Body of pancreas (tissue), 4 donors: ENCODE measurements around the gene LRP10. TPM values are rescaled to one million over a fixed set of nuclear protein-coding genes. Genes with fewer than 3 reads are reported as not detected.
A peak's percentile ranks its signal among the peaks of the same experiment; 100 is the strongest.

Experiments
- ATAC-seq: fragments of 150-250 bp; one replicate; pipeline ENCODE4 v1.9.1; 2016
- DNase-seq, 4 donors: peaks; one replicate each; pipeline ENCODE4 v3.0.0-alpha.2; 2019
- H3K27ac ChIP-seq, 4 donors: fragments of 200-600 bp; sonication (generic); 1 replicate in 3 of 4; 2 replicates in 1 of 4; pipeline versions ENCODE4 v1.5.1 to v1.6.1; 2016 to 2019; ENCODE audit warnings: mild to moderate bottlenecking in 1 of 4, mixed read lengths in 1 of 4, moderate library complexity in 1 of 4
- H3K27me3 ChIP-seq, 2 donors: fragments of 200-600 bp; sonication (generic); one replicate each; pipeline ENCODE4 v1.6.0; 2016; ENCODE audit warnings: mild to moderate bottlenecking in 1 of 2
- H3K36me3 ChIP-seq, 2 donors: fragments of 200-600 bp; sonication (generic); replicated peaks in 1 of 2; 2 replicates each; pipeline ENCODE4 v1.5.1; 2016; ENCODE audit warnings: low read depth in 2 of 2; ENCODE audit not compliant: insufficient read depth in 1 of 2
- H3K4me1 ChIP-seq: fragments of 200-600 bp; sonication (generic); one replicate; pipeline ENCODE4 v1.6.0; 2016
- H3K4me3 ChIP-seq, 2 donors: fragments of 200-600 bp; sonication (generic); 1 replicate in 1 of 2; 2 replicates in 1 of 2; pipeline ENCODE4 v1.5.1; 2016 to 2019
- H3K9me3 ChIP-seq, 3 donors: fragments of 200-600 bp; sonication (generic); 1 replicate in 2 of 3; 2 replicates in 1 of 3; pipeline ENCODE4 v1.5.1; 2016
- CTCF ChIP-seq, 7 experiments: fragments of 450-650 bp in 4 of 7; fragments of 200-600 bp in 3 of 7; sonication (generic) in 3 of 7; IDR thresholded peaks; one replicate each; pipeline ENCODE4 v1.5.1; 2016 to 2019; ENCODE audit warnings: antibody characterized with exemption in 7 of 7
- POLR2A ChIP-seq, 3 donors: fragments of 450-650 bp; IDR thresholded peaks; one replicate each; pipeline ENCODE4 v1.6.1; 2016; ENCODE audit warnings: antibody characterized with exemption in 3 of 3, mild to moderate bottlenecking in 2 of 3
- WGBS, 2 donors: methylation state at CpG; one replicate each; pipeline ENCODE4 v1.1.5; 2017; 5-methylcytosine and 5-hydroxymethylcytosine counted together
- intact Hi-C: fragments of 100-400 bp; cut with DNase I; formaldehyde crosslinking; loops from one replicate; pipeline ENCODE4 v1.15.1; 2023
- total RNA-seq, 2 donors: library from RNA; depleted of rRNA; stranded (reverse); fragments of >200 nt; gene quantifications; one replicate each; pipeline ENCODE4 v1.1.0, GENCODE V29; 2016

Gene LRP10
- total RNA-seq, 2 donors from 2014 or later, result 47.8 to 83.0 TPM

GRCh38 chr14:22841311-22841710, 30.2 kb upstream of the LRP10 start:
- Histone ChIP-seq H3K4me1 (peaks cover 20% of the 10 kb centered on the region), H3K4me3 (no peak overlapping the region), H3K36me3 (peaks cover 12 to 20% of the 10 kb centered on the region in 2 donors), H3K27ac (no peak overlapping the region), H3K27me3 (no peaks in the 10 kb centered on the region), H3K9me3 (no peaks in the 10 kb centered on the region)
- intact Hi-C loops, result no loop called here
- no peak for ATAC-seq
- TF ChIP-seq POLR2A (IDR thresholded peaks at IDR 0.05), result no peak
- no peak for TF ChIP-seq CTCF (IDR thresholded peaks at IDR 0.05)
- peak in 1 of 4 donors; percentile 8 for DNase-seq
- WGBS, 2 donors, result 95 to 96% methylated on average over 6 to 9 of the region's 9 CpGs

- ATAC-seq (no peak), DNase-seq (no peak)
- Histone ChIP-seq H3K27ac (no peak overlapping the region), H3K9me3 (no peaks in the 10 kb centered on the region), H3K4me3 (no peak overlapping the region), H3K4me1 (peaks cover 20% of the 10 kb centered on the region), H3K27me3 (no peaks in the 10 kb centered on the region), H3K36me3 (peaks cover 12 to 20% of the 10 kb centered on the region in 2 donors)
- intact Hi-C loops, result no loop called here
- 94 to 95% methylated on average over 2 to 8 of the region's 8 CpGs for WGBS, 2 donors
- no peak for TF ChIP-seq POLR2A (IDR thresholded peaks at IDR 0.05)
These were observed 29.8 kb upstream of the LRP10 start for GRCh38 chr14:22841769-22842168.

- H3K4me1 ChIP-seq, result peaks cover 20% of the 10 kb centered on the region
- H3K4me3 ChIP-seq, result no peak overlapping the region
- no peaks in the 10 kb centered on the region for H3K27me3 ChIP-seq
- H3K36me3 ChIP-seq, result peaks cover 12 to 20% of the 10 kb centered on the region in 2 donors
- no peak for TF ChIP-seq POLR2A (IDR thresholded peaks at IDR 0.05)
- TF ChIP-seq CTCF (IDR thresholded peaks at IDR 0.05), result no peak
- intact Hi-C loops, result no loop called here
- DNase-seq, result no peak
- WGBS, 2 donors, result 88 to 94% methylated on average over 21 to 28 of the region's 28 CpGs
- H3K27ac ChIP-seq, result no peak overlapping the region
- no peaks in the 10 kb centered on the region for H3K9me3 ChIP-seq
- no peak for ATAC-seq
These were observed 29.1 kb upstream of the LRP10 start for GRCh38 chr14:22842211-22843122.

GRCh38 chr14:22843123-22843925, 28.2 kb upstream of the LRP10 start:
- ATAC-seq, result no peak
- peaks cover 12 to 20% of the 10 kb centered on the region in 2 donors for H3K36me3 ChIP-seq
- no peaks in the 10 kb centered on the region for H3K9me3 ChIP-seq
- no peak overlapping the region for H3K4me3 ChIP-seq
- intact Hi-C loops, result no loop called here
- no peak for DNase-seq
- no peak overlapping the region for H3K27ac ChIP-seq
- H3K4me1 ChIP-seq, result peaks cover 13% of the 10 kb centered on the region
- TF ChIP-seq CTCF (IDR thresholded peaks at IDR 0.05) (no peak), POLR2A (IDR thresholded peaks at IDR 0.05) (no peak)
- WGBS, 2 donors, result 85 to 88% methylated on average over 21 of the region's 21 CpGs
- no peaks in the 10 kb centered on the region for H3K27me3 ChIP-seq
